GM23248 (cell line): ENCODE results near the gene GCSAM.

Experiments
- EZH2 ChIP-seq: fragments of 200-600 bp; sonication (generic); IDR thresholded peaks from 2 replicates; pipeline ENCODE4 v1.6.1; 2018; ENCODE audit warnings: antibody characterized with exemption, mild to moderate bottlenecking; ENCODE audit not compliant: insufficient read depth, poor library complexity, severe bottlenecking
- EZH2phosphoT487 ChIP-seq: fragments of 200-600 bp; sonication (generic); IDR thresholded peaks from 2 replicates; pipeline ENCODE4 v1.6.1; 2018; ENCODE audit warnings: antibody characterized with exemption, moderate library complexity, mild to moderate bottlenecking, low read depth; ENCODE audit not compliant: insufficient read depth

- no peak for TF ChIP-seq EZH2phosphoT487
- TF ChIP-seq EZH2: no peak
Measured at GRCh38 chr3:112175037-112175436, 42.0 kb upstream of the GCSAM start.
